Epithelial cell of esophagus (primary cell): ENCODE results near the gene EXOC8.
A peak's percentile ranks its signal among the peaks of the same experiment; 100 is the strongest.

Experiments
- DNase-seq: peaks from one replicate; pipeline ENCODE4 v3.0.0; 2010; ENCODE audit warnings: low read depth
- H3K4me3 ChIP-seq: 2 replicates; pipeline ENCODE4 v1.5.1; 2011; ENCODE audit warnings: mild to moderate bottlenecking, low read length, control low read depth
- TF ChIP-seq, protein P1 (sequence below): IDR thresholded peaks from 2 replicates; pipeline ENCODE4 v1.5.1; 2011; ENCODE audit warnings: low read depth, mild to moderate bottlenecking, low read length, control low read depth, inconsistent platforms; ENCODE audit not compliant: insufficient read depth; ENCODE audit errors: missing control alignments

Gene EXOC8

DNA sequence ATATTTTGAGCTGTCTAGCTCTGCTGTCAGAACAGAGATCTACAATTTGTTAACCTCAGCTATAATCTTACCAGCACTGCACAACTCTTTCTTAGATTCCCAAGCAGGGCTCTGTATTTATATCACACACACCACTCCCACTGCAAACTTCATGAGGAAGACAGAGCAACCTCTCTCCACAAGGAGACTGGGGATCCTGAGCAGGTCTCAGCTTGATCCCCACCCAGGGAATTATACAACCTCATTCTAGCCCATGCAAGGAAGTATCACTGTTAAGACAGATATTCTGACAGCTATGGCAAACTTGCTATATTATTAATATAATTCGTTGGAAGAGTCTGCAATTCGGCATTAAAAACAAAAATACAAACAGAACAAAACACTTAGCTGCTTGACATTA is 44.1 kb upstream of the EXOC8 start:
- no peak overlapping the region for H3K4me3 ChIP-seq
- TF ChIP-seq, protein P1, sequence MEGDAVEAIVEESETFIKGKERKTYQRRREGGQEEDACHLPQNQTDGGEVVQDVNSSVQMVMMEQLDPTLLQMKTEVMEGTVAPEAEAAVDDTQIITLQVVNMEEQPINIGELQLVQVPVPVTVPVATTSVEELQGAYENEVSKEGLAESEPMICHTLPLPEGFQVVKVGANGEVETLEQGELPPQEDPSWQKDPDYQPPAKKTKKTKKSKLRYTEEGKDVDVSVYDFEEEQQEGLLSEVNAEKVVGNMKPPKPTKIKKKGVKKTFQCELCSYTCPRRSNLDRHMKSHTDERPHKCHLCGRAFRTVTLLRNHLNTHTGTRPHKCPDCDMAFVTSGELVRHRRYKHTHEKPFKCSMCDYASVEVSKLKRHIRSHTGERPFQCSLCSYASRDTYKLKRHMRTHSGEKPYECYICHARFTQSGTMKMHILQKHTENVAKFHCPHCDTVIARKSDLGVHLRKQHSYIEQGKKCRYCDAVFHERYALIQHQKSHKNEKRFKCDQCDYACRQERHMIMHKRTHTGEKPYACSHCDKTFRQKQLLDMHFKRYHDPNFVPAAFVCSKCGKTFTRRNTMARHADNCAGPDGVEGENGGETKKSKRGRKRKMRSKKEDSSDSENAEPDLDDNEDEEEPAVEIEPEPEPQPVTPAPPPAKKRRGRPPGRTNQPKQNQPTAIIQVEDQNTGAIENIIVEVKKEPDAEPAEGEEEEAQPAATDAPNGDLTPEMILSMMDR = peak; percentile 18
- DNase-seq = peak; percentile 44

DNA sequence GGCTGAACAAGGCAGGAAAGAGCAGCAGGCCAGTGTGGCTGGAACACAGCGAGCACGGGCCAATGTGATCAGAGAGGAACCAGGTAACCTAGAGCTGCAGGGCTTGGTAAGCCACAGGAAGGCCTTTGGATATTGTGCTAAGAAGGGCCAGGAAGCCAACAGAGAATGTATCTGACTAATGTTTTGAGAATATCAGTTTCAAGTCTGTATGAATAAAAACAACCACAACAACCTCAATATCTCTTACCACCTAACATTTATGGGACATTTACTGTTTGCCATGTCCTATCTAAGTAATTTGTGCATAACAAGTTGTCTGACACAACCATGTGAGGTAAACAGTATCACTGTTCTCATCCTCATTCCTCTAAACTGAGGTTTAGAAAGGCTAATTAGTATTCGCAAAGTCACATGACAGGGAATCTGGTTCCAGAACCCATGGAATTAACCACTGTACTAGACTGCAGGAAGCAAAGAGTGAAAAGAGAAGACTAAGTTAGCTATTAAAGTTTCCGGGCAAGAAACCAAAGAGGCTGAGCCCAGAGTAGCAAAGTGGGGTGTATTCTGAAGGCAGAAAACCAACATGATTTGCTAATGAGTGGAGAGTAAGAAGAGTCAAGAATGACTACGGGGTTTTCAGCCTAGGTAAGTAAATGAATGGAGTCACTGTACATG is 39.4 kb upstream of the EXOC8 start:
- DNase-seq = no peak
- TF ChIP-seq, protein P1 = no peak
- H3K4me3 ChIP-seq = no peak overlapping the region

DNA sequence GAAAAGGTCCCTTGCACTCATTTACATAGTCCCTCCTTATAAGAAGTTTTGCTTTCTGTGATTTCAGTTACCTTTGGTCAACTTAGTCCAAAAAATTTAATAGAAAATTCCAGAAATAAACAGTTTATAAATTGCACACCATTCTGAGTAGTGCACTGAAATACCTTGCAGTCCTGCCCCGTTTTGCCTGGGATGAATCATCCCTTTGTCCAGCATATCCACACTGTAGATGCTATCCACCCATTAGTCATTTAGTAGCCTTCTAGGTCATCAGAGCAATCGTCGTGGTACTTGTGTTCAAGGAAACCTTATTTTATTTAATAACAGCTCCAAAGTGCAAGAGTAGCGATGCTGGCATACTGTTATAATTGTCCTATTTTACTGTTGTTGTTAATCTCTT is 38.4 kb upstream of the EXOC8 start:
- TF ChIP-seq, protein P1 = no peak
- DNase-seq = peak; percentile 34
- no peak overlapping the region for H3K4me3 ChIP-seq

DNA sequence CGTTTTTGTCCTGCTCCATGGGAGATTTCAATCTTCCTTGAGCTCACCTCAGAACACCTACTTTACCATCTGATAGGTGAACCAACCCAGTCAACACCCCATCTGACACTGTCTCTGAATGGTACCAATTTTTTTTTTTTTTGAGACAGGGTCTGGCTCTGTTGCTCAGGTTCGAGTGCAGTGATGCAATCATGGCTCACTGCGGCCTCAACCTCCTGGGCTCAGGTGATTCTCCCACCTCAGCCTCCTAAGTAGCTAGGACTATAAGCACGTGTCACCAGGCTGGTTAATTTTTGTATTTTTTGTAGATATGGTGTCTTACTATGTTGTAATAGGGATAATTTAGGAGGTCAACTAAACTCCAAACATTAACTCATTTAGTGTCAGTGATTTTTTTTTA is 36.7 kb upstream of the EXOC8 start:
- TF ChIP-seq, protein P1 = no peak
- H3K4me3 ChIP-seq = no peak overlapping the region
- no peak for DNase-seq

DNA sequence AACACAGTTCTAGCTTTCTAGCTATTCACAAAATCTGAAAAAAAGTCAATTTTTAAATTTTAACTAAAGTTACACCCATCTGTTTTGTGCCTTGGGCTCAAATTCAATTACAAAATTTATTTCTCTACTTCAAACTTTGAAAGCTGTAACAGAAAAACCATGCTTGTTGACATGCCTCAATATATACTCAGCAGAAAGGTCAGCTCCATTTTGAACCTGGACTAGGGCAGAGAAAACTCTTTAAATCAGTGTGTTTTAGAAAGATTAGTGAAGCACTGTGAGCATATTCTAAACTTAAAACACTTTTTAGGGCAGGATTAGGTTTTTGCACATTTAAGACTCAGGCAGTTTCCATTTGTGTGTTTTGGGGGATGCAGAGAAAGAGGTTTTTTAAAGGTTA is 34.8 kb upstream of the EXOC8 start:
- no peak for DNase-seq
- H3K4me3 ChIP-seq = no peak overlapping the region
- TF ChIP-seq, protein P1 = no peak

DNA sequence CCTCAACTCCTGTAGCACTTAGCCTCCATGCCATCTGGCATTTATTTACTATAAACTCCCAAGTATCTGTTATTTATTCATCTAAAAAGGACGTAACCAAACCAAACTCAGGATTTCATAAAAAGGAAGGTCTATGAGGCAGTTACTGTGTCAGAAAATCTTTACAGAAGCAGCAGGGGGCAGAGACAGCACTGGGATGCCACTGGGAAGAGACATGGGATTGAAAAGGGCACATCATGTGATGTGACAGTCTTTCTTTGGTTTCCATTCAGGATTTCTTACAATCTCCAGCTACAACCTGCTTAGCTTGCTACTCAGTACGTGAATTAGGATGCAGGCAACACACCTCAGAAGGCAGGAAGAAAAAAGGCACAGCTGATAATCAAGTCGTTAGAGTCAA is 31.6 kb upstream of the EXOC8 start:
- no peak for DNase-seq
- TF ChIP-seq, protein P1 = no peak
- no peak overlapping the region for H3K4me3 ChIP-seq

DNA sequence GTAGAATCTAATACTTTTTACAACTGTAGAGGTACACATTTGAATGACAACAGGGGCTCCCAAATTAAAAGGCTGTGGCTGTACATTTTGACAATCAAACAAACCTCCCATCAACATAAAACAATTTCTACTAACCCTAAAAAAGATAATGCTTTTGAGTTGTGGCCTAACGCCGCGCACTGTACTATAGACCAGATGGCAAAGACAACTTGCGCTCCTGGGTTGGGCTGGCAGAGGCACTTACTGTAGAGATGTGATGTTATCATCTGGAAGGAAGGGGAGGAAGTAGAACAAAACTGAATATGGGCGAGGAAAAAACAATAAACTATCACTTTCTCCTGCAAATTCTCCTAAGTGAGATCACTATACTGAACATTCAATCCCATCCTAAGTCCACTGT is 26.5 kb upstream of the EXOC8 start:
- TF ChIP-seq, protein P1 = no peak
- no peak for DNase-seq
- H3K4me3 ChIP-seq = no peak overlapping the region
